GM23338 (cell line): ENCODE results near the gene TMEM62. TPM values are rescaled to one million over a fixed set of nuclear protein-coding genes. Genes with fewer than 3 reads are reported as not detected.

Experiments used
- ATAC-seq: fragments of 200-7000 bp; cut with Tn5 transposase; 3 replicates; pipeline ENCODE4 v1.9.1; 2020
- DNase-seq: peaks from one replicate; pipeline ENCODE4 v3.0.0-alpha.2; 2015; ENCODE audit warnings: low spot score
- H2AFZ ChIP-seq: fragments of 200-600 bp; sonication (generic); 2 replicates; pipeline ENCODE4 v1.8.0; 2016; ENCODE audit warnings: antibody characterized with exemption, mild to moderate bottlenecking, moderate library complexity
- H3F3A ChIP-seq: fragments of 200-600 bp; sonication (generic); replicated peaks from 2 replicates; pipeline ENCODE4 v1.8.0; 2017; ENCODE audit warnings: antibody characterized with exemption, mixed run types, low read depth
- H3K27ac ChIP-seq: fragments of 200-600 bp; sonication (generic); 2 replicates; pipeline ENCODE4 v1.6.1; 2016; ENCODE audit warnings: low read depth
- H3K27me3 ChIP-seq: fragments of 200-600 bp; sonication (generic); 2 replicates; pipeline ENCODE4 v1.8.0; 2016; ENCODE audit warnings: mild to moderate bottlenecking, mixed run types, moderate library complexity; ENCODE audit not compliant: insufficient read depth
- H3K36me3 ChIP-seq: fragments of 200-600 bp; sonication (generic); 2 replicates; pipeline ENCODE4 v1.8.0; 2016; ENCODE audit warnings: mild to moderate bottlenecking; ENCODE audit not compliant: insufficient read depth
- H3K4me1 ChIP-seq: fragments of 200-600 bp; sonication (generic); 2 replicates; pipeline ENCODE4 v1.8.0; 2016; ENCODE audit warnings: mild to moderate bottlenecking, moderate library complexity; ENCODE audit not compliant: insufficient read depth
- H3K4me2 ChIP-seq: fragments of 200-600 bp; sonication (generic); 2 replicates; pipeline ENCODE4 v1.7.1; 2017; ENCODE audit warnings: mixed run types
- H3K4me3 ChIP-seq: fragments of 200-600 bp; sonication (generic); 2 replicates; pipeline ENCODE4 v1.6.1; 2016; ENCODE audit warnings: mixed run types
- H3K79me2 ChIP-seq: fragments of 200-600 bp; sonication (generic); replicated peaks from 2 replicates; pipeline ENCODE4 v1.8.0; 2017; ENCODE audit warnings: mild to moderate bottlenecking; ENCODE audit not compliant: insufficient read depth
- H3K9me2 ChIP-seq: fragments of 200-600 bp; sonication (generic); 2 replicates; pipeline ENCODE4 v1.8.0; 2017; ENCODE audit not compliant: insufficient read depth
- H4K20me1 ChIP-seq: fragments of 200-600 bp; sonication (generic); replicated peaks from 2 replicates; pipeline ENCODE4 v1.8.0; 2017; ENCODE audit warnings: mild to moderate bottlenecking; ENCODE audit not compliant: insufficient read depth
- H3K27ac Mint-ChIP-seq: 2 replicates; pipeline ENCODE4 v1.8.0; 2020; ENCODE audit warnings: inconsistent platforms, mild to moderate bottlenecking, moderate library complexity, mixed read lengths
- H3K27me3 Mint-ChIP-seq: 3 replicates; pipeline ENCODE4 v1.8.0; 2022; ENCODE audit warnings: low read depth, mild to moderate bottlenecking, moderate library complexity, mixed read lengths, inconsistent platforms; ENCODE audit not compliant: insufficient read depth, poor library complexity
- H3K36me3 Mint-ChIP-seq: 3 replicates; pipeline ENCODE4 v1.8.0; 2021; ENCODE audit warnings: low read depth, mild to moderate bottlenecking, inconsistent platforms, moderate library complexity, mixed read lengths
- H3K4me1 Mint-ChIP-seq: 3 replicates; pipeline ENCODE4 v1.8.0; 2020; ENCODE audit warnings: mild to moderate bottlenecking, inconsistent platforms, mixed read lengths
- H3K4me3 Mint-ChIP-seq: 3 replicates; pipeline ENCODE4 v1.8.0; 2021; ENCODE audit warnings: moderate library complexity, mild to moderate bottlenecking, inconsistent platforms, mixed read lengths
- H3K9me3 Mint-ChIP-seq: 3 replicates; pipeline ENCODE4 v1.8.0; 2020; ENCODE audit warnings: moderate library complexity, mild to moderate bottlenecking, inconsistent platforms, mixed read lengths
- CREB1 ChIP-seq: fragments of 250-450 bp; sonication (Bioruptor Pico); IDR thresholded peaks from 2 replicates; pipeline ENCODE4 v1.5.0; 2020; ENCODE audit warnings: low read depth, mild to moderate bottlenecking, moderate library complexity
- ETS1 ChIP-seq: IDR thresholded peaks from 2 replicates; pipeline ENCODE4 v1.6.1; 2016; ENCODE audit warnings: antibody characterized with exemption
- EZH2 ChIP-seq: fragments of 200-600 bp; sonication (generic); IDR thresholded peaks from one replicate; pipeline ENCODE4 v1.8.0; 2017; ENCODE audit warnings: antibody characterized with exemption, mild to moderate bottlenecking, low read depth; ENCODE audit not compliant: unreplicated experiment
- EZH2phosphoT487 ChIP-seq: fragments of 200-600 bp; sonication (generic); IDR thresholded peaks from one replicate; pipeline ENCODE4 v1.8.1; 2018; ENCODE audit warnings: antibody characterized with exemption; ENCODE audit not compliant: unreplicated experiment
- JUNB ChIP-seq: IDR thresholded peaks from one replicate; pipeline ENCODE4 v1.6.1; 2016; ENCODE audit warnings: antibody characterized with exemption; ENCODE audit not compliant: unreplicated experiment
- NANOG ChIP-seq: IDR thresholded peaks from 2 replicates; pipeline ENCODE4 v1.6.1; 2016; ENCODE audit warnings: antibody characterized with exemption, borderline replicate concordance
- POLR2AphosphoS5 ChIP-seq: IDR thresholded peaks from 2 replicates; pipeline ENCODE4 v1.6.1; 2016; ENCODE audit warnings: antibody characterized with exemption, low read depth
- STAT1 ChIP-seq: IDR thresholded peaks from one replicate; pipeline ENCODE4 v1.6.1; 2016; ENCODE audit warnings: antibody characterized with exemption; ENCODE audit not compliant: unreplicated experiment
- ZNF114 ChIP-seq: fragments of 250-450 bp; sonication (Bioruptor Pico); IDR thresholded peaks from 2 replicates; pipeline ENCODE4 v1.5.0; 2020; ENCODE audit warnings: mild to moderate bottlenecking, moderate library complexity
- ZNF331 ChIP-seq: fragments of 250-450 bp; sonication (Bioruptor Pico); IDR thresholded peaks from 2 replicates; pipeline ENCODE4 v1.5.0; 2020; ENCODE audit warnings: low read depth, mild to moderate bottlenecking, moderate library complexity
- polyA plus RNA-seq: library from polyadenylated mRNA; unstranded; fragments of >200 nt; fragmentation: Nextera tagmentation; extraction: Ambion mirVana; gene quantifications from 2 replicates; pipeline ENCODE4 v1.2.1, GENCODE V29; 2016
- total RNA-seq: library from RNA; depleted of rRNA; stranded (reverse); fragments of >200 nt; shearing (Covaris generic); gene quantifications from 2 replicates; pipeline ENCODE4 v1.2.3, GENCODE V29; 2014
- TF ChIP-seq, protein P1 (sequence below): IDR thresholded peaks from one replicate; pipeline ENCODE4 v1.6.1; 2018; ENCODE audit warnings: antibody characterized with exemption; ENCODE audit not compliant: unreplicated experiment
- TF ChIP-seq, protein P2 (sequence below): fragments of 250-450 bp; sonication (Bioruptor Pico); IDR thresholded peaks from 2 replicates; pipeline ENCODE4 v1.5.0; 2020; ENCODE audit warnings: mild to moderate bottlenecking, moderate library complexity
- TF ChIP-seq, protein P3 (sequence below), 2 experiments: fragments of 200-600 bp in 1 of 2; sonication (generic) in 1 of 2; conservative IDR thresholded peaks; 2 replicates each; pipeline versions ENCODE4 v1.5.1 to v1.6.1; 2016 to 2017; ENCODE audit warnings: antibody characterized with exemption in 2 of 2, low read depth in 2 of 2, mild to moderate bottlenecking in 2 of 2, moderate library complexity in 1 of 2

TMEM62 gene
- total and polyA plus RNA-seq, 2 experiments from 2014 or later, result 3.4 to 14.3 TPM

- TF ChIP-seq ETS1 (no peak), EZH2 (no peak)
These were observed 19.9 kb downstream of the TMEM62 start (continued) for GRCh38 chr15:43153269-43153668.

GRCh38 chr15:43165801-43166325 lies 32.5 kb downstream of the TMEM62 start:
- peaks cover 30% of the 10 kb centered on the region for H3K36me3 Mint-ChIP-seq
- Histone ChIP-seq H3K4me3 (no peak overlapping the region), H3K27ac (no peak overlapping the region), H3K79me2 (no peaks in the 10 kb centered on the region), H2AFZ (no peak overlapping the region), H3K4me1 (peaks cover 5% of the 10 kb centered on the region; the same call in 1 of the 2 replicates), H3F3A (no peaks in the 10 kb centered on the region), H3K4me2 (no peak overlapping the region), H3K36me3 (no peaks in the 10 kb centered on the region), H3K27me3 (no peaks in the 10 kb centered on the region), H4K20me1 (no peaks in the 10 kb centered on the region), H3K9me2 (no peaks in the 10 kb centered on the region)
- DNase-seq (no peak), ATAC-seq (no peak)
- peaks cover 25% of the 10 kb centered on the region for H3K9me3 Mint-ChIP-seq
- peaks cover 6% of the 10 kb centered on the region; the same call in 1 of the 3 replicates for H3K4me1 Mint-ChIP-seq
- no peaks in the 10 kb centered on the region for H3K27me3 Mint-ChIP-seq
- no peak overlapping the region for H3K4me3 Mint-ChIP-seq
- no peak overlapping the region for H3K27ac Mint-ChIP-seq
- TF ChIP-seq, protein P1, sequence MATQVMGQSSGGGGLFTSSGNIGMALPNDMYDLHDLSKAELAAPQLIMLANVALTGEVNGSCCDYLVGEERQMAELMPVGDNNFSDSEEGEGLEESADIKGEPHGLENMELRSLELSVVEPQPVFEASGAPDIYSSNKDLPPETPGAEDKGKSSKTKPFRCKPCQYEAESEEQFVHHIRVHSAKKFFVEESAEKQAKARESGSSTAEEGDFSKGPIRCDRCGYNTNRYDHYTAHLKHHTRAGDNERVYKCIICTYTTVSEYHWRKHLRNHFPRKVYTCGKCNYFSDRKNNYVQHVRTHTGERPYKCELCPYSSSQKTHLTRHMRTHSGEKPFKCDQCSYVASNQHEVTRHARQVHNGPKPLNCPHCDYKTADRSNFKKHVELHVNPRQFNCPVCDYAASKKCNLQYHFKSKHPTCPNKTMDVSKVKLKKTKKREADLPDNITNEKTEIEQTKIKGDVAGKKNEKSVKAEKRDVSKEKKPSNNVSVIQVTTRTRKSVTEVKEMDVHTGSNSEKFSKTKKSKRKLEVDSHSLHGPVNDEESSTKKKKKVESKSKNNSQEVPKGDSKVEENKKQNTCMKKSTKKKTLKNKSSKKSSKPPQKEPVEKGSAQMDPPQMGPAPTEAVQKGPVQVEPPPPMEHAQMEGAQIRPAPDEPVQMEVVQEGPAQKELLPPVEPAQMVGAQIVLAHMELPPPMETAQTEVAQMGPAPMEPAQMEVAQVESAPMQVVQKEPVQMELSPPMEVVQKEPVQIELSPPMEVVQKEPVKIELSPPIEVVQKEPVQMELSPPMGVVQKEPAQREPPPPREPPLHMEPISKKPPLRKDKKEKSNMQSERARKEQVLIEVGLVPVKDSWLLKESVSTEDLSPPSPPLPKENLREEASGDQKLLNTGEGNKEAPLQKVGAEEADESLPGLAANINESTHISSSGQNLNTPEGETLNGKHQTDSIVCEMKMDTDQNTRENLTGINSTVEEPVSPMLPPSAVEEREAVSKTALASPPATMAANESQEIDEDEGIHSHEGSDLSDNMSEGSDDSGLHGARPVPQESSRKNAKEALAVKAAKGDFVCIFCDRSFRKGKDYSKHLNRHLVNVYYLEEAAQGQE, result no peak
- TF ChIP-seq ZNF331 (CRISPR knock-in tag) (no peak), STAT1 (no peak), EZH2 (no peak), POLR2AphosphoS5 (no peak), JUNB (no peak), NANOG (no peak), EZH2phosphoT487 (no peak), CREB1 (CRISPR knock-in tag) (no peak), ZNF114 (CRISPR knock-in tag) (no peak)
- TF ChIP-seq, protein P2, sequence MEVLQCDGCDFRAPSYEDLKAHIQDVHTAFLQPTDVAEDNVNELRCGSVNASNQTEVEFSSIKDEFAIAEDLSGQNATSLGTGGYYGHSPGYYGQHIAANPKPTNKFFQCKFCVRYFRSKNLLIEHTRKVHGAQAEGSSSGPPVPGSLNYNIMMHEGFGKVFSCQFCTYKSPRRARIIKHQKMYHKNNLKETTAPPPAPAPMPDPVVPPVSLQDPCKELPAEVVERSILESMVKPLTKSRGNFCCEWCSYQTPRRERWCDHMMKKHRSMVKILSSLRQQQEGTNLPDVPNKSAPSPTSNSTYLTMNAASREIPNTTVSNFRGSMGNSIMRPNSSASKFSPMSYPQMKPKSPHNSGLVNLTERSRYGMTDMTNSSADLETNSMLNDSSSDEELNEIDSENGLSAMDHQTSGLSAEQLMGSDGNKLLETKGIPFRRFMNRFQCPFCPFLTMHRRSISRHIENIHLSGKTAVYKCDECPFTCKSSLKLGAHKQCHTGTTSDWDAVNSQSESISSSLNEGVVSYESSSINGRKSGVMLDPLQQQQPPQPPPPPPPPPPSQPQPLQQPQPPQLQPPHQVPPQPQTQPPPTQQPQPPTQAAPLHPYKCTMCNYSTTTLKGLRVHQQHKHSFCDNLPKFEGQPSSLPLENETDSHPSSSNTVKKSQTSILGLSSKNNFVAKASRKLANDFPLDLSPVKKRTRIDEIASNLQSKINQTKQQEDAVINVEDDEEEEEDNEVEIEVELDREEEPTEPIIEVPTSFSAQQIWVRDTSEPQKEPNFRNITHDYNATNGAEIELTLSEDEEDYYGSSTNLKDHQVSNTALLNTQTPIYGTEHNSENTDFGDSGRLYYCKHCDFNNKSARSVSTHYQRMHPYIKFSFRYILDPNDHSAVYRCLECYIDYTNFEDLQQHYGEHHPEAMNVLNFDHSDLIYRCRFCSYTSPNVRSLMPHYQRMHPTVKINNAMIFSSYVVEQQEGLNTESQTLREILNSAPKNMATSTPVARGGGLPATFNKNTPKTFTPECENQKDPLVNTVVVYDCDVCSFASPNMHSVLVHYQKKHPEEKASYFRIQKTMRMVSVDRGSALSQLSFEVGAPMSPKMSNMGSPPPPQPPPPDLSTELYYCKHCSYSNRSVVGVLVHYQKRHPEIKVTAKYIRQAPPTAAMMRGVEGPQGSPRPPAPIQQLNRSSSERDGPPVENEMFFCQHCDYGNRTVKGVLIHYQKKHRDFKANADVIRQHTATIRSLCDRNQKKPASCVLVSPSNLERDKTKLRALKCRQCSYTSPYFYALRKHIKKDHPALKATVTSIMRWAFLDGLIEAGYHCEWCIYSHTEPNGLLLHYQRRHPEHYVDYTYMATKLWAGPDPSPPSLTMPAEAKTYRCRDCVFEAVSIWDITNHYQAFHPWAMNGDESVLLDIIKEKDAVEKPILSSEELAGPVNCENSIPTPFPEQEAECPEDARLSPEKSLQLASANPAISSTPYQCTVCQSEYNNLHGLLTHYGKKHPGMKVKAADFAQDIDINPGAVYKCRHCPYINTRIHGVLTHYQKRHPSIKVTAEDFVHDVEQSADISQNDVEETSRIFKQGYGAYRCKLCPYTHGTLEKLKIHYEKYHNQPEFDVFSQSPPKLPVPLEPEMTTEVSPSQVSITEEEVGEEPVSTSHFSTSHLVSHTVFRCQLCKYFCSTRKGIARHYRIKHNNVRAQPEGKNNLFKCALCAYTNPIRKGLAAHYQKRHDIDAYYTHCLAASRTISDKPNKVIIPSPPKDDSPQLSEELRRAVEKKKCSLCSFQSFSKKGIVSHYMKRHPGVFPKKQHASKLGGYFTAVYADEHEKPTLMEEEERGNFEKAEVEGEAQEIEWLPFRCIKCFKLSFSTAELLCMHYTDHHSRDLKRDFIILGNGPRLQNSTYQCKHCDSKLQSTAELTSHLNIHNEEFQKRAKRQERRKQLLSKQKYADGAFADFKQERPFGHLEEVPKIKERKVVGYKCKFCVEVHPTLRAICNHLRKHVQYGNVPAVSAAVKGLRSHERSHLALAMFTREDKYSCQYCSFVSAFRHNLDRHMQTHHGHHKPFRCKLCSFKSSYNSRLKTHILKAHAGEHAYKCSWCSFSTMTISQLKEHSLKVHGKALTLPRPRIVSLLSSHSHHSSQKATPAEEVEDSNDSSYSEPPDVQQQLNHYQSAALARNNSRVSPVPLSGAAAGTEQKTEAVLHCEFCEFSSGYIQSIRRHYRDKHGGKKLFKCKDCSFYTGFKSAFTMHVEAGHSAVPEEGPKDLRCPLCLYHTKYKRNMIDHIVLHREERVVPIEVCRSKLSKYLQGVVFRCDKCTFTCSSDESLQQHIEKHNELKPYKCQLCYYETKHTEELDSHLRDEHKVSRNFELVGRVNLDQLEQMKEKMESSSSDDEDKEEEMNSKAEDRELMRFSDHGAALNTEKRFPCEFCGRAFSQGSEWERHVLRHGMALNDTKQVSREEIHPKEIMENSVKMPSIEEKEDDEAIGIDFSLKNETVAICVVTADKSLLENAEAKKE (CRISPR knock-in tag), result no peak
- TF ChIP-seq, protein P3, sequence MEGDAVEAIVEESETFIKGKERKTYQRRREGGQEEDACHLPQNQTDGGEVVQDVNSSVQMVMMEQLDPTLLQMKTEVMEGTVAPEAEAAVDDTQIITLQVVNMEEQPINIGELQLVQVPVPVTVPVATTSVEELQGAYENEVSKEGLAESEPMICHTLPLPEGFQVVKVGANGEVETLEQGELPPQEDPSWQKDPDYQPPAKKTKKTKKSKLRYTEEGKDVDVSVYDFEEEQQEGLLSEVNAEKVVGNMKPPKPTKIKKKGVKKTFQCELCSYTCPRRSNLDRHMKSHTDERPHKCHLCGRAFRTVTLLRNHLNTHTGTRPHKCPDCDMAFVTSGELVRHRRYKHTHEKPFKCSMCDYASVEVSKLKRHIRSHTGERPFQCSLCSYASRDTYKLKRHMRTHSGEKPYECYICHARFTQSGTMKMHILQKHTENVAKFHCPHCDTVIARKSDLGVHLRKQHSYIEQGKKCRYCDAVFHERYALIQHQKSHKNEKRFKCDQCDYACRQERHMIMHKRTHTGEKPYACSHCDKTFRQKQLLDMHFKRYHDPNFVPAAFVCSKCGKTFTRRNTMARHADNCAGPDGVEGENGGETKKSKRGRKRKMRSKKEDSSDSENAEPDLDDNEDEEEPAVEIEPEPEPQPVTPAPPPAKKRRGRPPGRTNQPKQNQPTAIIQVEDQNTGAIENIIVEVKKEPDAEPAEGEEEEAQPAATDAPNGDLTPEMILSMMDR (conservative IDR thresholded peaks at IDR 0.05; ENCODE audit: low read depth in 2 of 2), result no peak
